Fibroblast of lung (primary cell): ENCODE measurements around the gene SURF4. TPM values are rescaled to one million over a fixed set of nuclear protein-coding genes. Genes with fewer than 3 reads are reported as not detected.

ENCODE experiments used
- DNase-seq, 2 donors: peaks; one replicate each; pipeline versions ENCODE4 v3.0.0 to v3.0.0-alpha.2; 2010; ENCODE audit warnings: low read depth in 2 of 2
- H2AFZ ChIP-seq: 2 replicates; pipeline ENCODE4 v1.5.1; 2012; ENCODE audit warnings: low read length, control low read depth, inconsistent platforms
- H3K27ac ChIP-seq: 2 replicates; pipeline ENCODE4 v1.5.1; 2011; ENCODE audit warnings: low read length, control low read depth; ENCODE audit not compliant: insufficient read depth
- H3K27me3 ChIP-seq: 2 replicates; pipeline ENCODE4 v1.5.1; 2011; ENCODE audit warnings: mild to moderate bottlenecking, low read length; ENCODE audit not compliant: control insufficient read depth, insufficient read depth
- H3K36me3 ChIP-seq: 2 replicates; pipeline ENCODE4 v1.5.1; 2011; ENCODE audit warnings: low read length; ENCODE audit not compliant: control insufficient read depth, insufficient read depth
- H3K4me1 ChIP-seq: 2 replicates; pipeline ENCODE4 v1.5.1; 2011; ENCODE audit warnings: low read length; ENCODE audit not compliant: control insufficient read depth, insufficient read depth; ENCODE audit errors: extremely low read depth
- H3K4me2 ChIP-seq: 2 replicates; pipeline ENCODE4 v1.5.1; 2011; ENCODE audit warnings: low read length, control low read depth; ENCODE audit not compliant: insufficient read depth; ENCODE audit errors: extremely low read depth
- H3K4me3 ChIP-seq, 4 experiments: fragments of 200-600 bp in 1 of 4; sonication (generic) in 1 of 4; replicated peaks in 1 of 4; 2 replicates each; pipeline ENCODE4 v1.5.1; 2011 to 2016; ENCODE audit warnings: low read length in 4 of 4, low read depth in 3 of 4, mild to moderate bottlenecking in 3 of 4, control low read depth in 2 of 4, inconsistent platforms in 1 of 4, mixed read lengths in 1 of 4; ENCODE audit not compliant: insufficient read depth in 1 of 4; ENCODE audit errors: control extremely low read depth in 1 of 4
- H3K79me2 ChIP-seq: 2 replicates; pipeline ENCODE4 v1.5.1; 2012; ENCODE audit warnings: mild to moderate bottlenecking, low read length, inconsistent platforms; ENCODE audit not compliant: control insufficient read depth, insufficient read depth
- H3K9ac ChIP-seq: 2 replicates; pipeline ENCODE4 v1.5.1; 2011; ENCODE audit warnings: mild to moderate bottlenecking, low read length, control low read depth; ENCODE audit not compliant: insufficient read depth
- H3K9me3 ChIP-seq: 2 replicates; pipeline ENCODE4 v1.5.1; 2012; ENCODE audit warnings: low read depth, low read length; ENCODE audit not compliant: control insufficient read depth, insufficient read depth
- H4K20me1 ChIP-seq: 2 replicates; pipeline ENCODE4 v1.5.1; 2011; ENCODE audit warnings: low read length; ENCODE audit not compliant: control insufficient read depth, insufficient read depth; ENCODE audit errors: extremely low read depth
- EZH2 ChIP-seq: IDR thresholded peaks from 2 replicates; pipeline ENCODE4 v1.5.1; 2012; ENCODE audit warnings: low read length, control low read depth, mild to moderate bottlenecking; ENCODE audit errors: missing control alignments
- polyA plus RNA-seq, 2 donors: library from polyadenylated mRNA; depleted of rRNA in 1 of 2; stranded (reverse) in 1 of 2; unstranded in 1 of 2; fragments of >200 nt; gene quantifications; 2 replicates each; pipeline ENCODE4 v1.2.1, GENCODE V29; 2011 to 2012; ENCODE audit warnings: missing spikeins in 1 of 2
- total RNA-seq: library from RNA; depleted of rRNA; stranded (reverse); fragments of >200 nt; gene quantifications from 2 replicates; pipeline ENCODE4 v1.2.1, GENCODE V29; 2014
- TF ChIP-seq, protein P1 (sequence below), 2 donors: IDR thresholded peaks in 1 of 2; conservative IDR thresholded peaks in 1 of 2; 1 replicate in 1 of 2; 2 replicates in 1 of 2; pipeline ENCODE4 v1.5.1; 2011 to 2012; ENCODE audit warnings: low read length in 2 of 2, control low read depth in 1 of 2, inconsistent platforms in 1 of 2, low read depth in 1 of 2, mild to moderate bottlenecking in 1 of 2

Gene SURF4
- total and polyA plus RNA-seq, 2 donors (not counting 1 experiment from before 2014, with no cell fraction given): 338 to 358 TPM

DNA sequence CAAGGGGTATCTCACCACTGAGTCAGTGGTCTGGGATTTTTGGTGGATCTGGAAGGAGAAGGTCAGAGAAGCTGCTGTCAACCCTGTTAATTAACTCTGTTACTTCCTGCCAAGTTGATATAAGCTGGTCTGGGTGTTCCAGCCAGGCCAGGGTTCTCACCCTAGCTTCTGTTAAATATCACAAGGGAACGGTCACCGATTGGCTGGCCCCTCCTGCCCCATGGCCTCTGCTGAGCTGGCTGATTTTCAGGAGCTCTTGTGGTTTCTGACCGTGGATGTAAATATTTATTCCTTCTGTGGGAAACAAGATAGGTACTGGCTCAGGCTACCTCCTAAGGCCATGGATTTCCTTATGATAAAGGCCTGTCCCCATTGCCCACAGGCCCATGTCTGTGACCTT lies 47.4 kb upstream of the SURF4 start:
- Histone ChIP-seq H4K20me1 (no peaks in the 10 kb centered on the region), H3K9ac (no peak overlapping the region), H3K79me2 (no peaks in the 10 kb centered on the region), H3K4me2 (no peak overlapping the region), H3K27me3 (peaks cover 5% of the 10 kb centered on the region), H3K4me1 (no peaks in the 10 kb centered on the region), H3K27ac (no peak overlapping the region), H3K9me3 (no peaks in the 10 kb centered on the region), H3K4me3 (no peak overlapping the region), H2AFZ (no peak overlapping the region), H3K36me3 (no peaks in the 10 kb centered on the region)
- TF ChIP-seq, protein P1, sequence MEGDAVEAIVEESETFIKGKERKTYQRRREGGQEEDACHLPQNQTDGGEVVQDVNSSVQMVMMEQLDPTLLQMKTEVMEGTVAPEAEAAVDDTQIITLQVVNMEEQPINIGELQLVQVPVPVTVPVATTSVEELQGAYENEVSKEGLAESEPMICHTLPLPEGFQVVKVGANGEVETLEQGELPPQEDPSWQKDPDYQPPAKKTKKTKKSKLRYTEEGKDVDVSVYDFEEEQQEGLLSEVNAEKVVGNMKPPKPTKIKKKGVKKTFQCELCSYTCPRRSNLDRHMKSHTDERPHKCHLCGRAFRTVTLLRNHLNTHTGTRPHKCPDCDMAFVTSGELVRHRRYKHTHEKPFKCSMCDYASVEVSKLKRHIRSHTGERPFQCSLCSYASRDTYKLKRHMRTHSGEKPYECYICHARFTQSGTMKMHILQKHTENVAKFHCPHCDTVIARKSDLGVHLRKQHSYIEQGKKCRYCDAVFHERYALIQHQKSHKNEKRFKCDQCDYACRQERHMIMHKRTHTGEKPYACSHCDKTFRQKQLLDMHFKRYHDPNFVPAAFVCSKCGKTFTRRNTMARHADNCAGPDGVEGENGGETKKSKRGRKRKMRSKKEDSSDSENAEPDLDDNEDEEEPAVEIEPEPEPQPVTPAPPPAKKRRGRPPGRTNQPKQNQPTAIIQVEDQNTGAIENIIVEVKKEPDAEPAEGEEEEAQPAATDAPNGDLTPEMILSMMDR (conservative IDR thresholded peaks at IDR 0.05 in 1 of 2, IDR thresholded peaks at IDR 0.05 in 1 of 2; ENCODE audit: low read depth in 1 of 2, low read length in 2 of 2): no peak
- no peak for TF ChIP-seq EZH2
- DNase-seq: peak in 1 of 2 donors; percentile 60

DNA sequence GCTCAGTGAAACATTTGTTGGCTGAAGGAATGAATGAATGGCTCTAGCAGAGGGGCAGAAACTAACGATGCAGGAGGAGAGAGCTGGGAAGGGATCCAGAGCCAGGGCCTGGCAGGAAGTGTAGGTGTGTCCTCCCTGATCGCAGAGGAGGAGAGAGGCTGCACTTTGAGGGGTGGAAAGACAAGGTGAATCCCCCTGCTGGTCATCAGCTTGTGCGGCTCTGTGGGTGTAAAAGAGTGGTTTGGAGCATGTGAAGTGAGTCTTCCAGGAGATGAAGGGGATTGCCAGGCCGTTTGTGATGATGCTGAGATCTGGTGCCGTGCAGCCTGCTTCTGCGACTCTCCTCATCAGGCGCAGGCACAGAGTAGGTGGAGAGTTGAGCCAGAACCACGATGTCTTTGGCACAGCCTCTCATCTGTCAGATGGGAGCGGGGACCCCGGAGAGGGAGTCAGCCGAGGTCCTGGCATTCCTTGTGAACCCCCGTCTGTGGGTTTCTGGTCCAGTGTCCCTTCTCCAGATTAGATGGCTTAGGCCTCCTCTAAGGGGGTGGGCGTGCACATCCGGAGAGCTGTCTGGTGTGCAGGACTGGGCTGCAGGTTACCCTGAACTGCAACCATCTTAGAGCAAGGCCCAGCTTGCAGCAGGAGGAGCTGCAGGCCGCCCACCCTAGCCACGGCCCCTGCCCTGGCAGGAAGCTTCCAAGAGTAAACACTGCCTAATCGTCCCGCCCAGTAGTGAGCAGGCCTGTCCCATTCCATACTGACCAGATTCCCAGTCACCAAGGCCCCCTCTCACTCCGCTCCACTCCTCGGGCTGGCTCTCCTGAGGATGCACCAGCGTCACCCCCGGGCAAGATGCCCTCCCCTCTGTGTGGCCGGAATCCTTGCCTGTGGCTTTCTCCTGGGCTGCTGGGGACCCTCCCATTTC lies 46.0 kb upstream of the SURF4 start, which contains the start of gene ADAMTS13:
ADAMTS13 (plus strand) TSS at position 753 of the 928 bp plus-strand sequence; CDS start at position 830, 77 bp downstream.
- DNase-seq: no peak
- H3K4me1 ChIP-seq: no peaks in the 10 kb centered on the region
- H3K36me3 ChIP-seq: no peaks in the 10 kb centered on the region
- no peak within 1 kb of the TSS for H3K4me2 ChIP-seq
- no peaks in the 10 kb centered on the region for H4K20me1 ChIP-seq
- no peak within 1 kb of the TSS for H3K4me3 ChIP-seq
- no peak within 1 kb of the TSS for H2AFZ ChIP-seq
- H3K27ac ChIP-seq: no peak within 1 kb of the TSS
- H3K27me3 ChIP-seq: no peaks in the 10 kb centered on the region
- no peak within 1 kb of the TSS for H3K9ac ChIP-seq
- peaks cover 6% of the 10 kb centered on the region for H3K79me2 ChIP-seq
- no peaks in the 10 kb centered on the region for H3K9me3 ChIP-seq
- TF ChIP-seq EZH2: no peak
- TF ChIP-seq, protein P1 (conservative IDR thresholded peaks at IDR 0.05 in 1 of 2, IDR thresholded peaks at IDR 0.05 in 1 of 2; ENCODE audit: low read depth in 1 of 2, low read length in 2 of 2): no peak

DNA sequence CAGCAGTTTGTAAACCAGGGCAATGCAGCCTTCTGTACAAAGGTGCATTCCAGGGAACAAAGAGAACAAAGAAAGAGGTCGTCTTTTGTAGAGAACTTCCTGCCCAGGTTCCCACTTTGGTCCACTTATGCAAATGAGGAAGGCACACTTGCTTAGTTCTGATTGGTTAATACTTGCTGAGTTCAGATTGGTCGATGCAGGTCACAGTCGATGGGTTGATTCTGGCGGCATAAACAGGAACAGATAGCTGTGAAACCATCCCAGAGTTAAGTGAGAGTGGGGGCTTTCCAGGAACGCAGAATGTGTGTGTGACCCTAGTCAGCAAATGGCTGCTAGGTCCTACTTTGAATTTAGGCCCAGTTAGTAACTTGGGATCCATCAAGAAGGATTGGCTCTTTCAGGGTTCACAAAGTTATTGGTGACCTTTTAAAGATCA lies 44.5 kb upstream of the SURF4 start:
- H3K36me3 ChIP-seq: peaks cover 4% of the 10 kb centered on the region
- H3K4me3 ChIP-seq: no peak overlapping the region
- no peak overlapping the region for H3K4me2 ChIP-seq
- peaks cover 4% of the 10 kb centered on the region for H3K4me1 ChIP-seq
- no peak overlapping the region for H3K27ac ChIP-seq
- peaks cover 21% of the 10 kb centered on the region for H3K79me2 ChIP-seq
- no peaks in the 10 kb centered on the region for H3K27me3 ChIP-seq
- no peaks in the 10 kb centered on the region for H3K9me3 ChIP-seq
- H4K20me1 ChIP-seq: no peaks in the 10 kb centered on the region
- no peak overlapping the region for H3K9ac ChIP-seq
- no peak for DNase-seq
- no peak overlapping the region for H2AFZ ChIP-seq
- TF ChIP-seq, protein P1 (conservative IDR thresholded peaks at IDR 0.05 in 1 of 2, IDR thresholded peaks at IDR 0.05 in 1 of 2; ENCODE audit: low read depth in 1 of 2, low read length in 2 of 2): no peak
- TF ChIP-seq EZH2: no peak
